H1 (cell line): ENCODE results near the gene CXXC5. TPM values are rescaled to one million over a fixed set of nuclear protein-coding genes. Genes with fewer than 3 reads are reported as not detected.

Experiments
- BRCA1 ChIP-seq: IDR thresholded peaks from 2 replicates; pipeline ENCODE4 v1.6.1; 2012; ENCODE audit warnings: low read depth, low read length, improper control_type of control experiment
- CREB1 ChIP-seq: IDR thresholded peaks from 2 replicates; pipeline ENCODE4 v1.6.1; 2012; ENCODE audit warnings: inconsistent platforms
- GABPA ChIP-seq: IDR thresholded peaks from 2 replicates; pipeline ENCODE4 v1.6.1; 2011; ENCODE audit warnings: mild to moderate bottlenecking, low read length, moderate library complexity, borderline replicate concordance; ENCODE audit not compliant: insufficient read depth
- HDAC6 ChIP-seq: IDR thresholded peaks from one replicate; pipeline ENCODE4 v1.7.1; 2012; ENCODE audit warnings: low read depth, mild to moderate bottlenecking, inconsistent platforms, low read length, moderate library complexity
- JUN ChIP-seq: IDR thresholded peaks from 2 replicates; pipeline ENCODE4 v1.6.1; 2011; ENCODE audit warnings: low read depth, mild to moderate bottlenecking, improper control_type of control experiment, low read length
- POLR2AphosphoS5 ChIP-seq: IDR thresholded peaks from 2 replicates; pipeline ENCODE4 v1.6.1; 2011; ENCODE audit warnings: low read depth, low read length
- RNF2 ChIP-seq: fragments of 200-900, 300-1000 bp; sonication (generic); IDR thresholded peaks from 2 replicates; pipeline ENCODE4 v1.7.1; 2016; ENCODE audit warnings: borderline replicate concordance, low read depth, mild to moderate bottlenecking, antibody characterized with exemption, low read length; ENCODE audit not compliant: poor library complexity, severe bottlenecking; ENCODE audit errors: missing control alignments
- RXRA ChIP-seq: IDR thresholded peaks from 2 replicates; pipeline ENCODE4 v1.6.1; 2011; ENCODE audit warnings: low read depth, mild to moderate bottlenecking, low read length, moderate library complexity; ENCODE audit not compliant: insufficient read depth
- TEAD4 ChIP-seq: IDR thresholded peaks from 2 replicates; pipeline ENCODE4 v1.6.1; 2012; ENCODE audit warnings: low read depth, low read length, inconsistent platforms, mixed read lengths
- YY1 ChIP-seq: IDR thresholded peaks from 2 replicates; pipeline ENCODE4 v1.6.1; 2011; ENCODE audit warnings: low read depth, mild to moderate bottlenecking, low read length
- polyA plus RNA-seq, 7 experiments: library from polyadenylated mRNA; depleted of rRNA in 3 of 7; stranded (reverse) in 5 of 7; unstranded in 2 of 7; fragments of >200 nt in 5 of 7; fragments of 200-250 nt in 2 of 7; gene quantifications; 1 replicate in 5 of 7; 2 replicates in 1 of 7; 4 replicates in 1 of 7; pipeline versions ENCODE4 v1.2.1 to v1.2.3, GENCODE V29; 2011 to 2013; ENCODE audit warnings: missing spikeins in 2 of 7, mixed read lengths in 2 of 7
- total RNA-seq: library from RNA; stranded (reverse); fragmentation: NEBNext Ultra II Directional; extraction: Animal tissue kit (Norgen Biotek cat#: 25700); gene quantifications from 2 replicates; pipeline ENCODE4 v1.2.1, GENCODE V29; 2021
- TF ChIP-seq, protein P1 (sequence below): fragments of 300-600 bp; sonication (generic); IDR thresholded peaks from 2 replicates; pipeline ENCODE4 v1.7.1; 2012; ENCODE audit warnings: low read length, moderate library complexity, mild to moderate bottlenecking, inconsistent platforms; ENCODE audit not compliant: insufficient replicate concordance

Gene CXXC5
- total and polyA plus RNA-seq, 2 of the 8 experiments (the other 6 are each of a cell fraction or from before 2014, with no cell fraction given) = 61.4 to 74.0 TPM

DNA sequence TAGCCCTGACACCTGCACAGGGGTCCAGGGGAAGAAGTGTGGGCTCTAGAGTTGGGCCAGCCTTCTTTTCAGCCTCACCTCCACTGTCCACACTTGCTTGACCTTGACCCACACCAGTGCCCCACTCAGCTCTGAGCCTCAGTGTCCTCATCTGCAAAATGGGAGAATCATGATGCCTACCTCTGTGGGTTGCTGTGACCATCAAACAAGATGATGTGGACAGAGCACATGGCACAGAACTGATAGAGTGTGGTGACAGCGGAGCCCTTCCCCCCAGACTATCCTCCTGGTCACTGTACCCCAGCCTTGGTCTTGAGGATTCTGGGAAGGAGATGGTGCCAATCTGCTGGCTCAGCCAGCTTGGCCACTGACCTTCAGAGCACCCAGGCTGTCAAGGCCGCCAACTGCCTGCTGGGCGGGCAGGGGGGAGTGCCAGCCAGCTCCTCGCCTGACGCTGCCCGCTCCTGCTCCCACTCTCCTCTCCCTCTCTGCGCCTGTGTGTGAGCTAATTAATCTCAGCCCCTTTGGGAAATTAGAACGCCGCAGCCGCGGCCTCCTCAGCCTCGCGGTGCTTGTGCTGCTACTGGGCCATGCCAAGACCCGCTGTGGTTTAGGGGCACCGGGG lies 16.7 kb downstream of the CXXC5 start (continued):
- TF ChIP-seq, protein P1, sequence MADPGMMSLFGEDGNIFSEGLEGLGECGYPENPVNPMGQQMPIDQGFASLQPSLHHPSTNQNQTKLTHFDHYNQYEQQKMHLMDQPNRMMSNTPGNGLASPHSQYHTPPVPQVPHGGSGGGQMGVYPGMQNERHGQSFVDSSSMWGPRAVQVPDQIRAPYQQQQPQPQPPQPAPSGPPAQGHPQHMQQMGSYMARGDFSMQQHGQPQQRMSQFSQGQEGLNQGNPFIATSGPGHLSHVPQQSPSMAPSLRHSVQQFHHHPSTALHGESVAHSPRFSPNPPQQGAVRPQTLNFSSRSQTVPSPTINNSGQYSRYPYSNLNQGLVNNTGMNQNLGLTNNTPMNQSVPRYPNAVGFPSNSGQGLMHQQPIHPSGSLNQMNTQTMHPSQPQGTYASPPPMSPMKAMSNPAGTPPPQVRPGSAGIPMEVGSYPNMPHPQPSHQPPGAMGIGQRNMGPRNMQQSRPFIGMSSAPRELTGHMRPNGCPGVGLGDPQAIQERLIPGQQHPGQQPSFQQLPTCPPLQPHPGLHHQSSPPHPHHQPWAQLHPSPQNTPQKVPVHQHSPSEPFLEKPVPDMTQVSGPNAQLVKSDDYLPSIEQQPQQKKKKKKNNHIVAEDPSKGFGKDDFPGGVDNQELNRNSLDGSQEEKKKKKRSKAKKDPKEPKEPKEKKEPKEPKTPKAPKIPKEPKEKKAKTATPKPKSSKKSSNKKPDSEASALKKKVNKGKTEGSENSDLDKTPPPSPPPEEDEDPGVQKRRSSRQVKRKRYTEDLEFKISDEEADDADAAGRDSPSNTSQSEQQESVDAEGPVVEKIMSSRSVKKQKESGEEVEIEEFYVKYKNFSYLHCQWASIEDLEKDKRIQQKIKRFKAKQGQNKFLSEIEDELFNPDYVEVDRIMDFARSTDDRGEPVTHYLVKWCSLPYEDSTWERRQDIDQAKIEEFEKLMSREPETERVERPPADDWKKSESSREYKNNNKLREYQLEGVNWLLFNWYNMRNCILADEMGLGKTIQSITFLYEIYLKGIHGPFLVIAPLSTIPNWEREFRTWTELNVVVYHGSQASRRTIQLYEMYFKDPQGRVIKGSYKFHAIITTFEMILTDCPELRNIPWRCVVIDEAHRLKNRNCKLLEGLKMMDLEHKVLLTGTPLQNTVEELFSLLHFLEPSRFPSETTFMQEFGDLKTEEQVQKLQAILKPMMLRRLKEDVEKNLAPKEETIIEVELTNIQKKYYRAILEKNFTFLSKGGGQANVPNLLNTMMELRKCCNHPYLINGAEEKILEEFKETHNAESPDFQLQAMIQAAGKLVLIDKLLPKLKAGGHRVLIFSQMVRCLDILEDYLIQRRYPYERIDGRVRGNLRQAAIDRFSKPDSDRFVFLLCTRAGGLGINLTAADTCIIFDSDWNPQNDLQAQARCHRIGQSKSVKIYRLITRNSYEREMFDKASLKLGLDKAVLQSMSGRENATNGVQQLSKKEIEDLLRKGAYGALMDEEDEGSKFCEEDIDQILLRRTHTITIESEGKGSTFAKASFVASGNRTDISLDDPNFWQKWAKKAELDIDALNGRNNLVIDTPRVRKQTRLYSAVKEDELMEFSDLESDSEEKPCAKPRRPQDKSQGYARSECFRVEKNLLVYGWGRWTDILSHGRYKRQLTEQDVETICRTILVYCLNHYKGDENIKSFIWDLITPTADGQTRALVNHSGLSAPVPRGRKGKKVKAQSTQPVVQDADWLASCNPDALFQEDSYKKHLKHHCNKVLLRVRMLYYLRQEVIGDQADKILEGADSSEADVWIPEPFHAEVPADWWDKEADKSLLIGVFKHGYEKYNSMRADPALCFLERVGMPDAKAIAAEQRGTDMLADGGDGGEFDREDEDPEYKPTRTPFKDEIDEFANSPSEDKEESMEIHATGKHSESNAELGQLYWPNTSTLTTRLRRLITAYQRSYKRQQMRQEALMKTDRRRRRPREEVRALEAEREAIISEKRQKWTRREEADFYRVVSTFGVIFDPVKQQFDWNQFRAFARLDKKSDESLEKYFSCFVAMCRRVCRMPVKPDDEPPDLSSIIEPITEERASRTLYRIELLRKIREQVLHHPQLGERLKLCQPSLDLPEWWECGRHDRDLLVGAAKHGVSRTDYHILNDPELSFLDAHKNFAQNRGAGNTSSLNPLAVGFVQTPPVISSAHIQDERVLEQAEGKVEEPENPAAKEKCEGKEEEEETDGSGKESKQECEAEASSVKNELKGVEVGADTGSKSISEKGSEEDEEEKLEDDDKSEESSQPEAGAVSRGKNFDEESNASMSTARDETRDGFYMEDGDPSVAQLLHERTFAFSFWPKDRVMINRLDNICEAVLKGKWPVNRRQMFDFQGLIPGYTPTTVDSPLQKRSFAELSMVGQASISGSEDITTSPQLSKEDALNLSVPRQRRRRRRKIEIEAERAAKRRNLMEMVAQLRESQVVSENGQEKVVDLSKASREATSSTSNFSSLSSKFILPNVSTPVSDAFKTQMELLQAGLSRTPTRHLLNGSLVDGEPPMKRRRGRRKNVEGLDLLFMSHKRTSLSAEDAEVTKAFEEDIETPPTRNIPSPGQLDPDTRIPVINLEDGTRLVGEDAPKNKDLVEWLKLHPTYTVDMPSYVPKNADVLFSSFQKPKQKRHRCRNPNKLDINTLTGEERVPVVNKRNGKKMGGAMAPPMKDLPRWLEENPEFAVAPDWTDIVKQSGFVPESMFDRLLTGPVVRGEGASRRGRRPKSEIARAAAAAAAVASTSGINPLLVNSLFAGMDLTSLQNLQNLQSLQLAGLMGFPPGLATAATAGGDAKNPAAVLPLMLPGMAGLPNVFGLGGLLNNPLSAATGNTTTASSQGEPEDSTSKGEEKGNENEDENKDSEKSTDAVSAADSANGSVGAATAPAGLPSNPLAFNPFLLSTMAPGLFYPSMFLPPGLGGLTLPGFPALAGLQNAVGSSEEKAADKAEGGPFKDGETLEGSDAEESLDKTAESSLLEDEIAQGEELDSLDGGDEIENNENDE = no peak
- TF ChIP-seq TEAD4 (no peak), RXRA (no peak), RNF2 (no peak), YY1 (no peak), JUN (no peak), HDAC6 (no peak), POLR2AphosphoS5 (no peak), BRCA1 (no peak), GABPA (no peak), CREB1 (no peak)
